ENCODE data around the gene SAMD8. TPM values are rescaled to one million over a fixed set of nuclear protein-coding genes. Genes with fewer than 3 reads are reported as not detected.

The SAMD8 gene
- total and polyA plus RNA-seq, 2 of the 8 experiments (the other 6 are each of a cell fraction or from before 2014, with no cell fraction given), result 11.7 to 20.9 TPM

DNA sequence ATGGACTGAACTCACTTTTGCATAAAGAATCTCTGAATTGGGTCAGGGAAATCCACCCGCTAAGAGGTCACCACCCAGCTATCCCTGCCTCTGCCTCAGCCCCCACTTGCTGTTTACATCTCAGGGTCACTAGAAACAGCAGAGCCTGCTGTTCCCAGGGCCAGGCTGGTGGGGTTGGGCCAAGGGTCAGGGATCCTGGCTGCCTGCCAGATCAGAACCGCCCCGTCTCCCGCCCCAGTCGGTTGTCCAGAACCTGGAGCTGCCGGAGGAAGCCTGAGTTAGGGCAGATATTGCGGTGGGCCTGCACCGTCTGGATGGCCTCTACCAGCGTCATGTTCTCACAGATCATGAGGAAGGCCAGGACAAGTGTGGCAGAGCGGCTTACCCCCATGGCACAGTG lies 17.0 kb upstream of the SAMD8 start (continued):
- TF ChIP-seq POLR2AphosphoS5 (IDR thresholded peaks at IDR 0.05; ENCODE audit: low read depth, low read length) (no peak), TBP (IDR thresholded peaks at IDR 0.05; ENCODE audit: low read depth, low read length) (no peak), ATF2 (IDR thresholded peaks at IDR 0.05; ENCODE audit: low read length) (no peak), RNF2 (IDR thresholded peaks at IDR 0.05; ENCODE audit: borderline replicate concordance, low read depth, low read length, missing control alignments, poor library complexity, severe bottlenecking) (no peak), TAF7 (optimal IDR thresholded peaks at IDR 0.05; ENCODE audit: borderline replicate concordance, low read depth, low read length) (no peak), EGR1 (IDR thresholded peaks at IDR 0.05; ENCODE audit: borderline replicate concordance, low read depth, low read length) (no peak)

Data from H1 (cell line).